IMR-90 (cell line): ENCODE data around the gene GSTT2B. TPM values are rescaled to one million over a fixed set of nuclear protein-coding genes. Genes with fewer than 3 reads are reported as not detected.
A peak's percentile ranks its signal among the peaks of the same experiment; 100 is the strongest.
"Not testable (repeated sequence)": the region's sequence is repeated elsewhere in the genome, so short reads cannot be mapped to it uniquely, and the experiment has no call there.

Source experiments
- ATAC-seq: fragments of 200-7000 bp; cut with Tn5 transposase; 2 replicates; pipeline ENCODE4 v1.9.1; 2020; ENCODE audit warnings: low read depth, mild to moderate bottlenecking, moderate library complexity
- BruUV-seq: library from RNA; stranded (reverse); fragments of 400-500 nt; replicated peaks from 2 replicates; lab custom pipeline; 2021; lab: Mats Ljungman, UMichigan
- CTCF ChIA-PET: fragments of 300-600 bp; formaldehyde crosslinking; extraction: SDS; loops from one replicate; lab custom pipeline; 2021; ENCODE audit warnings: antibody characterized with exemption; lab: Yijun Ruan, JAX
- POLR2A ChIA-PET: fragments of 300-600 bp; sonication (Branson Sonifier 250); formaldehyde crosslinking; loops from one replicate; lab custom pipeline; 2022; ENCODE audit warnings: antibody characterized with exemption; ENCODE audit not compliant: unreplicated experiment; lab: Charles Lee
- DNase-seq: peaks from one replicate; pipeline ENCODE4 v3.0.0; 2013
- H2AFZ ChIP-seq: replicated peaks from 2 replicates; pipeline ENCODE3; 2013; ENCODE audit warnings: low read length, mild to moderate bottlenecking; ENCODE audit not compliant: poor library complexity
- H2AK5ac ChIP-seq: 2 replicates; pipeline ENCODE4 v1.6.1; 2013; ENCODE audit warnings: low read depth, low read length, inconsistent platforms
- H2AK9ac ChIP-seq: replicated peaks from 2 replicates; pipeline ENCODE3; 2013; ENCODE audit warnings: mild to moderate bottlenecking, low read depth, low read length, moderate library complexity; ENCODE audit not compliant: poor library complexity
- H2BK120ac ChIP-seq: 2 replicates; pipeline ENCODE4 v1.6.1; 2013; ENCODE audit warnings: low read depth, low read length, inconsistent platforms
- H2BK15ac ChIP-seq: 3 replicates; pipeline ENCODE4 v1.6.1; 2013; ENCODE audit warnings: low read depth, low read length, inconsistent platforms
- H2BK20ac ChIP-seq: 2 replicates; pipeline ENCODE4 v1.6.1; 2013; ENCODE audit warnings: low read depth, mild to moderate bottlenecking, inconsistent platforms, low read length, moderate library complexity
- H2BK5ac ChIP-seq: 2 replicates; pipeline ENCODE4 v1.6.1; 2013; ENCODE audit warnings: mild to moderate bottlenecking, low read depth, low read length, inconsistent platforms; ENCODE audit not compliant: poor library complexity, severe bottlenecking
- H3K14ac ChIP-seq: replicated peaks from 2 replicates; pipeline ENCODE4 v1.6.1; 2013; ENCODE audit warnings: low read depth, low read length, inconsistent platforms
- H3K18ac ChIP-seq: 2 replicates; pipeline ENCODE4 v1.6.1; 2013; ENCODE audit warnings: low read depth, low read length, control low read depth
- H3K23ac ChIP-seq: 2 replicates; pipeline ENCODE4 v1.6.1; 2013; ENCODE audit warnings: low read depth, low read length, inconsistent platforms
- H3K27ac ChIP-seq: 2 replicates; pipeline ENCODE4 v1.5.1; 2013; ENCODE audit warnings: mild to moderate bottlenecking, control low read depth, low read length; ENCODE audit not compliant: insufficient read depth
- H3K27me3 ChIP-seq: 2 replicates; pipeline ENCODE4 v1.6.1; 2013; ENCODE audit warnings: low read length; ENCODE audit not compliant: control insufficient read depth, insufficient read depth
- H3K36me3 ChIP-seq: 2 replicates; pipeline ENCODE4 v1.6.1; 2013; ENCODE audit warnings: low read length, mixed read lengths; ENCODE audit not compliant: control insufficient read depth, insufficient read depth
- H3K4ac ChIP-seq: 2 replicates; pipeline ENCODE4 v1.6.1; 2013; ENCODE audit warnings: low read depth, low read length, inconsistent platforms
- H3K4me1 ChIP-seq: 2 replicates; pipeline ENCODE4 v1.6.1; 2013; ENCODE audit warnings: low read length, mixed read lengths; ENCODE audit not compliant: control insufficient read depth, insufficient read depth
- H3K4me2 ChIP-seq: 2 replicates; pipeline ENCODE4 v1.6.1; 2013; ENCODE audit warnings: low read depth, mild to moderate bottlenecking, control low read depth, low read length, moderate library complexity
- H3K4me3 ChIP-seq: 2 replicates; pipeline ENCODE4 v1.5.1; 2013; ENCODE audit warnings: low read depth, mild to moderate bottlenecking, control low read depth, low read length, moderate library complexity; ENCODE audit not compliant: insufficient read depth
- H3K56ac ChIP-seq: 2 replicates; pipeline ENCODE4 v1.6.1; 2013; ENCODE audit warnings: low read length, inconsistent platforms; ENCODE audit not compliant: insufficient read depth; ENCODE audit errors: extremely low read depth
- H3K79me1 ChIP-seq, 2 experiments: 2 replicates each; pipeline ENCODE4 v1.6.1; 2013; ENCODE audit warnings: low read length in 2 of 2, inconsistent platforms in 1 of 2, low read depth in 1 of 2
- H3K9ac ChIP-seq: 2 replicates; pipeline ENCODE4 v1.6.1; 2013; ENCODE audit warnings: low read depth, low read length, control low read depth
- H3K9me1 ChIP-seq: 2 replicates; pipeline ENCODE4 v1.6.1; 2013; ENCODE audit warnings: low read length, inconsistent platforms; ENCODE audit not compliant: insufficient read depth
- H3K9me3 ChIP-seq: 2 replicates; pipeline ENCODE4 v1.6.1; 2013; ENCODE audit warnings: low read length; ENCODE audit not compliant: control insufficient read depth, insufficient read depth
- H4K20me1 ChIP-seq: 2 replicates; pipeline ENCODE4 v1.6.1; 2013; ENCODE audit warnings: low read length, inconsistent platforms; ENCODE audit not compliant: insufficient read depth
- H4K5ac ChIP-seq: 2 replicates; pipeline ENCODE4 v1.6.1; 2013; ENCODE audit warnings: mild to moderate bottlenecking, low read depth, low read length, control low read depth
- H4K8ac ChIP-seq, 2 experiments: 2 replicates each; pipeline ENCODE4 v1.6.1; 2013; ENCODE audit warnings: low read depth in 2 of 2, low read length in 2 of 2, control low read depth in 1 of 2, inconsistent platforms in 1 of 2
- H4K91ac ChIP-seq: 2 replicates; pipeline ENCODE4 v1.6.1; 2013; ENCODE audit warnings: low read depth, low read length, inconsistent platforms; ENCODE audit not compliant: insufficient read depth
- CHD1 ChIP-seq: IDR thresholded peaks from 2 replicates; pipeline ENCODE4 v1.6.1; 2012; ENCODE audit warnings: low read depth, low read length, improper control_type of control experiment
- CTCF ChIP-seq: conservative IDR thresholded peaks from 2 replicates; pipeline ENCODE4 v1.5.1; 2012; ENCODE audit warnings: mild to moderate bottlenecking, low read depth, low read length, improper control_type of control experiment
- FOS ChIP-seq: fragments of 150-350 bp; IDR thresholded peaks from 2 replicates; pipeline ENCODE4 v1.6.1; 2016; ENCODE audit warnings: low read depth, low read length
- MXI1 ChIP-seq: IDR thresholded peaks from 2 replicates; pipeline ENCODE4 v1.6.1; 2012; ENCODE audit warnings: low read depth, mild to moderate bottlenecking, low read length, moderate library complexity, borderline replicate concordance
- RAD21 ChIP-seq: IDR thresholded peaks from 2 replicates; pipeline ENCODE4 v1.6.1; 2012; ENCODE audit warnings: low read length, improper control_type of control experiment
- SMC3 ChIP-seq: fragments of 150-350 bp; IDR thresholded peaks from 2 replicates; pipeline ENCODE4 v1.6.1; 2016; ENCODE audit warnings: low read depth, mild to moderate bottlenecking, antibody characterized with exemption, low read length, moderate library complexity
- WGBS, 2 experiments: methylation state at CpG; one replicate each; pipeline versions ENCODE4 v1.1.5 to v1.1.7; 2013; ENCODE audit warnings: missing lambda C conversion rate in 2 of 2; ENCODE audit not compliant: insufficient read length in 1 of 2; ENCODE audit errors: extremely low coverage in 2 of 2; 5-methylcytosine and 5-hydroxymethylcytosine counted together
- dilution Hi-C: fragments of 300-500 bp; cut with HindIII; formaldehyde crosslinking; loops from one replicate; pipeline ENCODE4 v1.14.3; 2018; ENCODE audit warnings: low sequenced_read_pairs; ENCODE audit not compliant: unreplicated experiment
- in situ Hi-C: fragments of 300-500 bp; cut with MboI; formaldehyde crosslinking; loops from 3 replicates; pipeline ENCODE4 v1.14.3; 2019; ENCODE audit warnings: low sequenced_read_pairs, inconsistent platforms, mixed read lengths
- intact Hi-C: fragments of 100-400 bp; cut with micrococcal nuclease; formaldehyde crosslinking; loops from 2 replicates; pipeline ENCODE4 v1.10.0; 2022
- polyA plus RNA-seq, 3 experiments: library from polyadenylated mRNA; depleted of rRNA; stranded (reverse); fragments of >200 nt; gene quantifications; 2 replicates each; pipeline ENCODE4 v1.2.3, GENCODE V29; 2012; ENCODE audit warnings: low replicate concordance in 1 of 3
- total RNA-seq: library from RNA; depleted of rRNA; stranded (reverse); fragments of >200 nt; gene quantifications from 2 replicates; pipeline ENCODE4 v1.2.3, GENCODE V29; 2012

GSTT2B gene
- total and polyA plus RNA-seq, 2 of the 4 experiments (the other 2 are of a cell fraction), result 15.1 to 77.0 TPM

GRCh38 chr22:23984430-23984829 lies 23.4 kb upstream of the GSTT2B start:
- Histone ChIP-seq H2AFZ (no peak overlapping the region), H4K20me1 (no peaks in the 10 kb centered on the region), H4K5ac (no peak overlapping the region), H4K8ac (no peak overlapping the region), H4K91ac (no peak overlapping the region), H3K18ac (no peak overlapping the region), H2BK120ac (no peak overlapping the region), H3K23ac (no peak overlapping the region), H3K4me2 (no peak overlapping the region), H3K27me3 (no peaks in the 10 kb centered on the region), H3K36me3 (no peaks in the 10 kb centered on the region), H2BK15ac (no peak overlapping the region), H3K14ac (no peak overlapping the region), H3K9me1 (no peaks in the 10 kb centered on the region), H3K9ac (no peak overlapping the region), H2AK5ac (no peak overlapping the region), H3K56ac (no peak overlapping the region), H3K79me1 (no peaks in the 10 kb centered on the region), H2AK9ac (no peak overlapping the region), H2BK5ac (no peak overlapping the region), H3K9me3 (no peaks in the 10 kb centered on the region), H3K4me1 (no peaks in the 10 kb centered on the region), H3K27ac (no peak overlapping the region), H3K4me3 (no peak overlapping the region), H3K4ac (no peak overlapping the region), H2BK20ac (no peak overlapping the region)
- ChIA-PET POLR2A (interaction anchor here (0.6 kb wide), 1 partner anchor 1053 kb away, joined by 6 read pairs; no protein-coding TSS in a partner anchor), CTCF (interaction anchor here (0.7 kb wide), 1 partner anchor 123 kb away, joined by 3 read pairs; no protein-coding TSS in a partner anchor)
- DNase-seq, result peak; percentile 38
- intact Hi-C loops, result loop anchor here (10.0 kb wide), 2 partner anchors 190 to 260 kb away; partner anchors contain the start of gene GGT5
- peak; percentile 55 for ATAC-seq
- dilution Hi-C loops, result no loop called here
- in situ Hi-C loops, result no loop called here
- no TSS peak for BruUV-seq
- TF ChIP-seq FOS (no peak), MXI1 (peak; percentile 40; the same call in 1 of the 2 replicates), CHD1 (no peak), SMC3 (peak; percentile 65), RAD21 (peak; percentile 86), CTCF (peak; percentile 77)
- 18% methylated on average over 4 of the region's 6 CpGs; no CpG with 5 or more reads in 1 of the 2 experiments for WGBS, 2 experiments

- H4K8ac ChIP-seq, H3K9me1 ChIP-seq, H4K5ac ChIP-seq, DNase-seq, H2AK5ac ChIP-seq, H3K4me2 ChIP-seq, dilution Hi-C loops, CTCF ChIA-PET, H3K36me3 ChIP-seq, H2BK15ac ChIP-seq, H3K4me1 ChIP-seq, H3K14ac ChIP-seq, H4K91ac ChIP-seq, ATAC-seq, H3K27ac ChIP-seq, H2BK120ac ChIP-seq, BruUV-seq, H3K23ac ChIP-seq, in situ Hi-C loops, H3K56ac ChIP-seq, H2AFZ ChIP-seq, H4K20me1 ChIP-seq, H3K27me3 ChIP-seq, POLR2A ChIA-PET, H3K79me1 ChIP-seq, H3K9ac ChIP-seq, H3K9me3 ChIP-seq, H3K4me3 ChIP-seq, H2BK20ac ChIP-seq, H3K4ac ChIP-seq, H2AK9ac ChIP-seq, H2BK5ac ChIP-seq, H3K18ac ChIP-seq: not testable (repeated sequence)
- WGBS, 2 experiments, result no CpG with 5 or more reads among the region's 7 CpGs
- intact Hi-C loops, result loop anchor here (10.0 kb wide), 2 partner anchors 194 to 264 kb away; partner anchors contain the start of gene GGT5
Measured at GRCh38 chr22:23980567-23980966, 19.6 kb upstream of the GSTT2B start.
